Neural cell (in vitro differentiated cells): ENCODE measurements around the gene RASAL1. TPM values are rescaled to one million over a fixed set of nuclear protein-coding genes. Genes with fewer than 3 reads are reported as not detected.

Source experiments
- H2AFZ ChIP-seq: fragments of 200-600, 300-800 bp; sonication (generic), shearing (Covaris generic); 2 replicates; pipeline ENCODE4 v1.6.0; 2014; ENCODE audit warnings: low read depth, mild to moderate bottlenecking, antibody characterized with exemption, low read length, moderate library complexity
- H3F3A ChIP-seq: fragments of 200-600 bp; shearing (Covaris generic); 2 replicates; pipeline ENCODE4 v1.6.1; 2016; ENCODE audit warnings: mild to moderate bottlenecking, moderate library complexity, mixed read lengths, antibody characterized with exemption, low read length; ENCODE audit not compliant: insufficient read depth, poor library complexity, severe bottlenecking
- H3K27ac ChIP-seq: fragments of 200-600, 300-800 bp; sonication (generic), shearing (Covaris generic); 2 replicates; pipeline ENCODE4 v1.5.1; 2014; ENCODE audit warnings: mild to moderate bottlenecking, low read length, moderate library complexity
- H3K27me3 ChIP-seq: fragments of 300-800, 200-600 bp; sonication (generic), shearing (Covaris generic); 2 replicates; pipeline ENCODE4 v1.6.0; 2014; ENCODE audit warnings: mild to moderate bottlenecking, low read depth, low read length, moderate library complexity; ENCODE audit not compliant: insufficient read depth
- H3K36me3 ChIP-seq: fragments of 300-800, 200-600 bp; sonication (generic), shearing (Covaris generic); 2 replicates; pipeline ENCODE4 v1.5.1; 2014; ENCODE audit warnings: mild to moderate bottlenecking, antibody characterized with exemption, low read length, moderate library complexity; ENCODE audit not compliant: insufficient read depth
- H3K4me2 ChIP-seq: fragments of 300-800, 200-600 bp; sonication (generic), shearing (Covaris generic); 2 replicates; pipeline ENCODE4 v1.6.0; 2014; ENCODE audit warnings: mild to moderate bottlenecking, low read length
- H3K4me3 ChIP-seq: fragments of 300-800, 200-600 bp; sonication (generic), shearing (Covaris generic); 2 replicates; pipeline ENCODE4 v1.5.1; 2014; ENCODE audit warnings: mild to moderate bottlenecking, low read length, moderate library complexity
- H3K79me2 ChIP-seq: fragments of 200-600 bp; shearing (Covaris generic); replicated peaks from 2 replicates; pipeline ENCODE4 v1.6.0; 2014; ENCODE audit warnings: mild to moderate bottlenecking, low read length, moderate library complexity; ENCODE audit not compliant: insufficient read depth
- H3K9ac ChIP-seq: fragments of 300-800, 200-600 bp; sonication (generic), shearing (Covaris generic); 2 replicates; pipeline ENCODE4 v1.6.1; 2016; ENCODE audit warnings: mild to moderate bottlenecking, low read length, mixed read lengths
- H3K9me2 ChIP-seq: fragments of 200-600 bp; shearing (Covaris generic); 2 replicates; pipeline ENCODE4 v1.6.1; 2016; ENCODE audit warnings: mild to moderate bottlenecking, low read length, mixed read lengths; ENCODE audit not compliant: insufficient read depth
- H3K9me3 ChIP-seq: fragments of 200-600, 300-800 bp; sonication (generic), shearing (Covaris generic); 2 replicates; pipeline ENCODE4 v1.6.1; 2016; ENCODE audit warnings: mild to moderate bottlenecking, mixed run types, low read length, moderate library complexity, mixed read lengths
- H4K20me1 ChIP-seq: fragments of 200-600 bp; shearing (Covaris generic); 2 replicates; pipeline ENCODE4 v1.6.1; 2016; ENCODE audit warnings: mild to moderate bottlenecking, mixed run types; ENCODE audit not compliant: insufficient read depth
- EP300 ChIP-seq: fragments of 450-650 bp; conservative IDR thresholded peaks from 2 replicates; pipeline ENCODE4 v1.6.1; 2014; ENCODE audit warnings: antibody characterized with exemption, mild to moderate bottlenecking, moderate library complexity; ENCODE audit not compliant: poor library complexity, severe bottlenecking
- EZH2 ChIP-seq: fragments of 200-600, 300-800 bp; shearing (Covaris generic), sonication (generic); IDR thresholded peaks from 2 replicates; pipeline ENCODE4 v1.6.1; 2014; ENCODE audit warnings: antibody characterized with exemption, low read length, borderline replicate concordance, mild to moderate bottlenecking; ENCODE audit not compliant: insufficient read depth, poor library complexity, severe bottlenecking
- MXI1 ChIP-seq: fragments of 450-650 bp; conservative IDR thresholded peaks from 2 replicates; pipeline ENCODE4 v1.6.1; 2014; ENCODE audit warnings: antibody characterized with exemption, mild to moderate bottlenecking; ENCODE audit not compliant: poor library complexity, severe bottlenecking
- POLR2AphosphoS5 ChIP-seq: IDR thresholded peaks from 2 replicates; pipeline ENCODE4 v1.6.1; 2012
- RAD21 ChIP-seq: fragments of 450-650 bp; conservative IDR thresholded peaks from 2 replicates; pipeline ENCODE4 v1.6.1; 2014; ENCODE audit warnings: antibody characterized with exemption, mild to moderate bottlenecking, moderate library complexity
- REST ChIP-seq: IDR thresholded peaks from 2 replicates; pipeline ENCODE4 v1.6.1; 2012; ENCODE audit warnings: borderline replicate concordance
- SMC3 ChIP-seq: fragments of 450-650 bp; conservative IDR thresholded peaks from 2 replicates; pipeline ENCODE4 v1.6.1; 2014; ENCODE audit warnings: antibody characterized with exemption, mild to moderate bottlenecking, moderate library complexity; ENCODE audit not compliant: poor library complexity
- TAF1 ChIP-seq: IDR thresholded peaks from 2 replicates; pipeline ENCODE4 v1.6.1; 2012; ENCODE audit warnings: low read depth
- polyA plus RNA-seq: library from polyadenylated mRNA; depleted of rRNA; stranded (reverse); fragments of >200 nt; gene quantifications from 2 replicates; pipeline ENCODE4 v1.2.3, GENCODE V29; 2014
- TF ChIP-seq, protein P1 (sequence below): fragments of 450-650 bp; IDR thresholded peaks from 2 replicates; pipeline ENCODE4 v1.5.1; 2014; ENCODE audit warnings: antibody characterized with exemption, mild to moderate bottlenecking, moderate library complexity; ENCODE audit not compliant: poor library complexity, severe bottlenecking

The RASAL1 gene
- polyA plus RNA-seq, 1 donor from 2014 or later, result 0.15 TPM

GRCh38 chr12:113096675-113097461 lies 38.7 kb downstream of the RASAL1 start:
- no peaks in the 10 kb centered on the region for H3K9me2 ChIP-seq
- no peak overlapping the region for H3K27ac ChIP-seq
- TF ChIP-seq RAD21 (no peak), EZH2 (no peak), EP300 (no peak), TAF1 (no peak), POLR2AphosphoS5 (no peak), SMC3 (no peak)
- TF ChIP-seq, protein P1, sequence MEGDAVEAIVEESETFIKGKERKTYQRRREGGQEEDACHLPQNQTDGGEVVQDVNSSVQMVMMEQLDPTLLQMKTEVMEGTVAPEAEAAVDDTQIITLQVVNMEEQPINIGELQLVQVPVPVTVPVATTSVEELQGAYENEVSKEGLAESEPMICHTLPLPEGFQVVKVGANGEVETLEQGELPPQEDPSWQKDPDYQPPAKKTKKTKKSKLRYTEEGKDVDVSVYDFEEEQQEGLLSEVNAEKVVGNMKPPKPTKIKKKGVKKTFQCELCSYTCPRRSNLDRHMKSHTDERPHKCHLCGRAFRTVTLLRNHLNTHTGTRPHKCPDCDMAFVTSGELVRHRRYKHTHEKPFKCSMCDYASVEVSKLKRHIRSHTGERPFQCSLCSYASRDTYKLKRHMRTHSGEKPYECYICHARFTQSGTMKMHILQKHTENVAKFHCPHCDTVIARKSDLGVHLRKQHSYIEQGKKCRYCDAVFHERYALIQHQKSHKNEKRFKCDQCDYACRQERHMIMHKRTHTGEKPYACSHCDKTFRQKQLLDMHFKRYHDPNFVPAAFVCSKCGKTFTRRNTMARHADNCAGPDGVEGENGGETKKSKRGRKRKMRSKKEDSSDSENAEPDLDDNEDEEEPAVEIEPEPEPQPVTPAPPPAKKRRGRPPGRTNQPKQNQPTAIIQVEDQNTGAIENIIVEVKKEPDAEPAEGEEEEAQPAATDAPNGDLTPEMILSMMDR, result no peak
- H3F3A ChIP-seq, result no peaks in the 10 kb centered on the region
- H2AFZ ChIP-seq, result no peak overlapping the region
- no peaks in the 10 kb centered on the region for H4K20me1 ChIP-seq
- H3K4me2 ChIP-seq, result no peak overlapping the region
- H3K27me3 ChIP-seq, result no peaks in the 10 kb centered on the region
- H3K9me3 ChIP-seq, result no peaks in the 10 kb centered on the region
- no peak overlapping the region for H3K9ac ChIP-seq
- no peak overlapping the region for H3K4me3 ChIP-seq
- H3K36me3 ChIP-seq, result peaks cover 6% of the 10 kb centered on the region
- no peaks in the 10 kb centered on the region for H3K79me2 ChIP-seq

DNA sequence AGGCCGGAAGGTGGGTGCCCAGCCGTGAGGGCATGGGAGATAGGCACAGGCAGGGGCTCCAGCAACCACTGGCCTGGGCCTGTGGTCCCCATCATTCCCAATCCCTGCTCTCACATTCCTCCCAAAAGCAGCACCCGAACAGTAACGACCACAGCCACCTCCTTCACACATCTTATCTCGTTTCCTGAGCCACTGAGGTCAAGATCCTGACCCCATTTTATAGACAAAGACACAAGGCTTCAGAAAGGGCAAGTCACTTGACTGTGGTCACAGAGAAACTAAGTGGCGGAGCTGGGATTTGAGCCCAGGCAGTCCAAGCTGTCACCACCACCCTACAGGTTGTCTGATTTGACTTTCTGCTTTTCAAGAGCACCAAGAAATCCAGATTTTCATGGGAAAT lies 40.2 kb downstream of the RASAL1 start:
- no peak overlapping the region for H3K9ac ChIP-seq
- H3K27ac ChIP-seq, result no peak overlapping the region
- no peaks in the 10 kb centered on the region for H3F3A ChIP-seq
- H2AFZ ChIP-seq, result no peak overlapping the region
- H3K9me2 ChIP-seq, result no peaks in the 10 kb centered on the region
- H3K36me3 ChIP-seq, result peaks cover 6% of the 10 kb centered on the region
- no peaks in the 10 kb centered on the region for H4K20me1 ChIP-seq
- no peak overlapping the region for H3K4me3 ChIP-seq
- no peak overlapping the region for H3K4me2 ChIP-seq
- H3K9me3 ChIP-seq, result no peaks in the 10 kb centered on the region
- TF ChIP-seq RAD21, result no peak
- no peak for TF ChIP-seq TAF1
- no peak for TF ChIP-seq REST
- TF ChIP-seq, protein P1, result no peak
- no peak for TF ChIP-seq MXI1
- no peak for TF ChIP-seq EP300
- TF ChIP-seq SMC3, result no peak
- TF ChIP-seq POLR2AphosphoS5, result no peak
- no peak for TF ChIP-seq EZH2
- no peaks in the 10 kb centered on the region for H3K27me3 ChIP-seq
- H3K79me2 ChIP-seq, result no peaks in the 10 kb centered on the region
